ENCODE data around the gene ATP11C.

DNA sequence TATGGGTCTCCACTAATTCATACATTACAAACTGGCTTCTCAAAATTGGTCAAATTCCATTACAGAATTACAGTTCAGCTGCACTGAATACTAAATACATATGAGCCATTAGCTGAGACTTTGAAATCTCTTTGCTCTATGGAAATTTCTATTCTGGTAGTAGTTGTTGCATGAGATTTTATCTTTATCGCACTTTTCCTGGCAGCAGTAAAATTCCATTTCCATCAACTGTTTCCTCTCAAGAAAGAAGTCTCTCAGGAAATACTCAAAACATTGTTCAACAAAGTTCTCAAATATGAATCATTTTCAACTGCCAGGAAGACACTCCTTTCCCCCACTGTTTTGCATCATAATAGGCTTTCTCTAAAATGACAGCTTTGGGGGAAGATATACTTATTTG lies 51.3 kb downstream of the ATP11C start:
- TF ChIP-seq, protein P1, sequence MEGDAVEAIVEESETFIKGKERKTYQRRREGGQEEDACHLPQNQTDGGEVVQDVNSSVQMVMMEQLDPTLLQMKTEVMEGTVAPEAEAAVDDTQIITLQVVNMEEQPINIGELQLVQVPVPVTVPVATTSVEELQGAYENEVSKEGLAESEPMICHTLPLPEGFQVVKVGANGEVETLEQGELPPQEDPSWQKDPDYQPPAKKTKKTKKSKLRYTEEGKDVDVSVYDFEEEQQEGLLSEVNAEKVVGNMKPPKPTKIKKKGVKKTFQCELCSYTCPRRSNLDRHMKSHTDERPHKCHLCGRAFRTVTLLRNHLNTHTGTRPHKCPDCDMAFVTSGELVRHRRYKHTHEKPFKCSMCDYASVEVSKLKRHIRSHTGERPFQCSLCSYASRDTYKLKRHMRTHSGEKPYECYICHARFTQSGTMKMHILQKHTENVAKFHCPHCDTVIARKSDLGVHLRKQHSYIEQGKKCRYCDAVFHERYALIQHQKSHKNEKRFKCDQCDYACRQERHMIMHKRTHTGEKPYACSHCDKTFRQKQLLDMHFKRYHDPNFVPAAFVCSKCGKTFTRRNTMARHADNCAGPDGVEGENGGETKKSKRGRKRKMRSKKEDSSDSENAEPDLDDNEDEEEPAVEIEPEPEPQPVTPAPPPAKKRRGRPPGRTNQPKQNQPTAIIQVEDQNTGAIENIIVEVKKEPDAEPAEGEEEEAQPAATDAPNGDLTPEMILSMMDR (IDR thresholded peaks at IDR 0.05; ENCODE audit: low read depth, low read length, poor library complexity, severe bottlenecking), result no peak
- TF ChIP-seq EZH2phosphoT487 (IDR thresholded peaks at IDR 0.05; ENCODE audit: borderline replicate concordance, low read length), result no peak
